Keratinocyte (primary cell): Measurements from ENCODE around the gene SIK2. TPM values are rescaled to one million over a fixed set of nuclear protein-coding genes. Genes with fewer than 3 reads are reported as not detected.
A peak's percentile ranks its signal among the peaks of the same experiment; 100 is the strongest.

Source experiments
- DNase-seq: peaks from one replicate; pipeline ENCODE4 v3.0.0-alpha.2; 2011; ENCODE audit warnings: low read depth, missing footprints, low spot score
- FAIRE-seq: peaks from 2 replicates; lab custom pipeline; 2011; peaks lifted over from hg19 to GRCh38; lab: Jason Lieb, UNC
- H2AFZ ChIP-seq: 2 replicates; pipeline ENCODE4 v1.6.0; 2012; ENCODE audit warnings: low read length, control low read depth, inconsistent platforms; ENCODE audit not compliant: control insufficient read depth
- H3K27ac ChIP-seq: 2 replicates; pipeline ENCODE4 v1.5.1; 2011; ENCODE audit warnings: low read length; ENCODE audit not compliant: control insufficient read depth, insufficient read depth
- H3K27me3 ChIP-seq: 3 replicates; pipeline ENCODE4 v1.6.0; 2011; ENCODE audit warnings: low read length; ENCODE audit not compliant: control insufficient read depth, insufficient read depth; ENCODE audit errors: extremely low read depth
- H3K36me3 ChIP-seq, 2 experiments: 2 replicates in 1 of 2; 3 replicates in 1 of 2; pipeline ENCODE4 v1.5.1; 2011; ENCODE audit warnings: low read length in 2 of 2, mild to moderate bottlenecking in 1 of 2; ENCODE audit not compliant: control insufficient read depth in 2 of 2, insufficient read depth in 2 of 2; ENCODE audit errors: extremely low read depth in 1 of 2
- H3K4me1 ChIP-seq: 3 replicates; pipeline ENCODE4 v1.5.1; 2011; ENCODE audit warnings: low read length; ENCODE audit not compliant: control insufficient read depth, insufficient read depth; ENCODE audit errors: extremely low read depth
- H3K4me2 ChIP-seq: 3 replicates; pipeline ENCODE4 v1.6.0; 2011; ENCODE audit warnings: low read depth, low read length; ENCODE audit not compliant: control insufficient read depth, insufficient read depth; ENCODE audit errors: extremely low read depth
- H3K4me3 ChIP-seq, 3 experiments: fragments of 200-600 bp in 1 of 3; sonication (generic) in 1 of 3; 2 replicates in 2 of 3; 3 replicates in 1 of 3; pipeline ENCODE4 v1.5.1; 2011 to 2016; ENCODE audit warnings: low read length in 3 of 3, mild to moderate bottlenecking in 3 of 3, control low read depth in 2 of 3, inconsistent platforms in 1 of 3, low read depth in 1 of 3, mixed read lengths in 1 of 3, mixed run types in 1 of 3, moderate library complexity in 1 of 3; ENCODE audit not compliant: control insufficient read depth in 2 of 3, insufficient read depth in 2 of 3; ENCODE audit errors: extremely low read depth in 1 of 3
- H3K79me2 ChIP-seq: 2 replicates; pipeline ENCODE4 v1.6.0; 2012; ENCODE audit warnings: low read length; ENCODE audit not compliant: control insufficient read depth, insufficient read depth
- H3K9ac ChIP-seq: 3 replicates; pipeline ENCODE4 v1.6.0; 2011; ENCODE audit warnings: low read length; ENCODE audit not compliant: control insufficient read depth, insufficient read depth; ENCODE audit errors: extremely low read depth
- H3K9me1 ChIP-seq: 3 replicates; pipeline ENCODE4 v1.6.0; 2011; ENCODE audit warnings: low read length; ENCODE audit not compliant: control insufficient read depth, insufficient read depth; ENCODE audit errors: extremely low read depth
- H3K9me3 ChIP-seq: 2 replicates; pipeline ENCODE4 v1.5.1; 2012; ENCODE audit warnings: low read depth, low read length; ENCODE audit not compliant: control insufficient read depth
- H4K20me1 ChIP-seq: 3 replicates; pipeline ENCODE4 v1.6.0; 2011; ENCODE audit warnings: low read length; ENCODE audit not compliant: control insufficient read depth, insufficient read depth; ENCODE audit errors: extremely low read depth
- EZH2 ChIP-seq: IDR thresholded peaks from one replicate; pipeline ENCODE4 v1.6.1; 2012; ENCODE audit warnings: inconsistent platforms, mild to moderate bottlenecking, low read length, moderate library complexity
- dilution Hi-C: fragments of 300-500 bp; cut with MboI; formaldehyde crosslinking; loops from one replicate; pipeline ENCODE4 v1.7.0; 2020; ENCODE audit warnings: low sequenced_read_pairs; ENCODE audit not compliant: extremely low pct_ligation_motif_present
- polyA plus RNA-seq, 5 experiments: library from polyadenylated mRNA; depleted of rRNA in 3 of 5; stranded (reverse) in 3 of 5; stranded (forward) in 1 of 5; unstranded in 1 of 5; fragments of >200 nt; gene quantifications; 1 replicate in 1 of 5; 2 replicates in 3 of 5; 3 replicates in 1 of 5; pipeline versions ENCODE4 v1.2.1 to v1.2.3, GENCODE V29; 2011 to 2012; ENCODE audit warnings: missing spikeins in 2 of 5, low read depth in 1 of 5, low replicate concordance in 1 of 5
- TF ChIP-seq, protein P1 (sequence below), 3 experiments: IDR thresholded peaks in 1 of 3; conservative IDR thresholded peaks in 1 of 3; optimal IDR thresholded peaks in 1 of 3; 2 replicates in 2 of 3; 3 replicates in 1 of 3; pipeline versions ENCODE3 to v1.5.1; 2011; ENCODE audit warnings: low read length in 3 of 3, mild to moderate bottlenecking in 3 of 3, moderate library complexity in 2 of 3, control low read depth in 1 of 3, inconsistent platforms in 1 of 3; ENCODE audit not compliant: insufficient read depth in 2 of 3; ENCODE audit errors: extremely low read depth in 1 of 3

SIK2 gene
- polyA plus RNA-seq, 1 donor (not counting 4 experiments of a cell fraction or from before 2014, with no cell fraction given), result 10.0 TPM

DNA sequence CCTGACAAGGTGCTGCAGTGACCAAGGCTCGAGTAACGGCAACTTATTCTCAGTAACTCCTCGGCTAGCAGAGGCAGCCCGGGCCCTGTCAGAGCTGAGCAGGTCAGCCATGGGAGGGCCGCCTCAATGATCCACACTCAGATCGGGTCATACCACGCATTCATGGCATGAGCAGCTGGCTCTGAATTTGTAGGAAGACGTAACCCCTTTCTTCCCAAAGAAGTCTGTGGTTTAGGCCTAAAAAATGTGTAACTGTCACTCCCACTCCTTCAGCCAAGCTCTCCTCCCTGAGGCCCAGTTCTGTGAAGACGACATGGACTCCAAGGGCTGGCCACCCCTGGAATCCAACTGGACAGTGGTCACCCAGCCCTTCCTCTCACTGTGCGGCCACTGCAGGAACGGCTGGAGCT is 133.9 kb downstream of the SIK2 start:
- Histone ChIP-seq H3K4me3 (peak overlapping the region in 1 of 3 experiments; percentile 22), H3K27me3 (no peaks in the 10 kb centered on the region), H3K27ac (peak overlapping the region; percentile 100), H3K79me2 (no peaks in the 10 kb centered on the region), H3K9me3 (no peaks in the 10 kb centered on the region), H4K20me1 (no peaks in the 10 kb centered on the region), H3K9me1 (peaks cover 6% of the 10 kb centered on the region), H3K9ac (peak overlapping the region; percentile 96), H3K4me2 (peak overlapping the region; percentile 87), H3K36me3 (peaks cover 3 to 6% of the 10 kb centered on the region in 2 experiments), H3K4me1 (peaks cover 45% of the 10 kb centered on the region), H2AFZ (peak overlapping the region; percentile 85)
- FAIRE-seq (no peak), DNase-seq (no peak)
- dilution Hi-C loops, result no loop called here
- TF ChIP-seq EZH2, result no peak
- TF ChIP-seq, protein P1, sequence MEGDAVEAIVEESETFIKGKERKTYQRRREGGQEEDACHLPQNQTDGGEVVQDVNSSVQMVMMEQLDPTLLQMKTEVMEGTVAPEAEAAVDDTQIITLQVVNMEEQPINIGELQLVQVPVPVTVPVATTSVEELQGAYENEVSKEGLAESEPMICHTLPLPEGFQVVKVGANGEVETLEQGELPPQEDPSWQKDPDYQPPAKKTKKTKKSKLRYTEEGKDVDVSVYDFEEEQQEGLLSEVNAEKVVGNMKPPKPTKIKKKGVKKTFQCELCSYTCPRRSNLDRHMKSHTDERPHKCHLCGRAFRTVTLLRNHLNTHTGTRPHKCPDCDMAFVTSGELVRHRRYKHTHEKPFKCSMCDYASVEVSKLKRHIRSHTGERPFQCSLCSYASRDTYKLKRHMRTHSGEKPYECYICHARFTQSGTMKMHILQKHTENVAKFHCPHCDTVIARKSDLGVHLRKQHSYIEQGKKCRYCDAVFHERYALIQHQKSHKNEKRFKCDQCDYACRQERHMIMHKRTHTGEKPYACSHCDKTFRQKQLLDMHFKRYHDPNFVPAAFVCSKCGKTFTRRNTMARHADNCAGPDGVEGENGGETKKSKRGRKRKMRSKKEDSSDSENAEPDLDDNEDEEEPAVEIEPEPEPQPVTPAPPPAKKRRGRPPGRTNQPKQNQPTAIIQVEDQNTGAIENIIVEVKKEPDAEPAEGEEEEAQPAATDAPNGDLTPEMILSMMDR (optimal IDR thresholded peaks at IDR 0.05 in 1 of 3, IDR thresholded peaks at IDR 0.05 in 1 of 3, conservative IDR thresholded peaks at IDR 0.05 in 1 of 3; ENCODE audit: extremely low read depth in 1 of 3, insufficient read depth in 2 of 3, low read length in 3 of 3), result no peak

GRCh38 chr11:111736621-111737443 is 134.6 kb downstream of the SIK2 start:
- no peaks in the 10 kb centered on the region for H4K20me1 ChIP-seq
- H3K9me1 ChIP-seq, result peaks cover 6% of the 10 kb centered on the region
- no peaks in the 10 kb centered on the region for H3K79me2 ChIP-seq
- peaks cover 7 to 8% of the 10 kb centered on the region in 2 experiments for H3K36me3 ChIP-seq
- FAIRE-seq (no peak), DNase-seq (no peak)
- H3K4me2 ChIP-seq, result peak overlapping the region; percentile 87
- H3K9me3 ChIP-seq, result no peaks in the 10 kb centered on the region
- H3K4me1 ChIP-seq, result peaks cover 41% of the 10 kb centered on the region
- H3K4me3 ChIP-seq, result no peak overlapping the region
- H2AFZ ChIP-seq, result peak overlapping the region; percentile 85
- H3K9ac ChIP-seq, result peak overlapping the region; percentile 96
- H3K27me3 ChIP-seq, result no peaks in the 10 kb centered on the region
- peak overlapping the region; percentile 100 for H3K27ac ChIP-seq
- TF ChIP-seq EZH2, result no peak
- TF ChIP-seq, protein P1 (optimal IDR thresholded peaks at IDR 0.05 in 1 of 3, IDR thresholded peaks at IDR 0.05 in 1 of 3, conservative IDR thresholded peaks at IDR 0.05 in 1 of 3; ENCODE audit: extremely low read depth in 1 of 3, insufficient read depth in 2 of 3, low read length in 3 of 3), result no peak
- dilution Hi-C loops, result no loop called here
